NCI-H446 (cell line): ENCODE data around the gene FGF22.
"Not testable (repeated sequence)": the region's sequence is repeated elsewhere in the genome, so short reads cannot be mapped to it uniquely, and the experiment has no call there.

Experiments
- DNase-seq, 2 experiments: peaks; one replicate each; lab custom pipeline; 2025; lab: John Stamatoyannopoulos, UW

FGF22 gene

GRCh38 chr19:639253-640160, at the start of gene FGF22:
FGF22 (plus strand) TSS chr19:639879; CDS start chr19:639926, 47 bp downstream.
- DNase-seq, result peak; percentile 81 to 95

- DNase-seq, result peak in 1 of 2 experiments; percentile 56
Measured at GRCh38 chr19:590396-590745, 49.3 kb upstream of the FGF22 start.

- no peak for DNase-seq
Measured at GRCh38 chr19:590750-591098, 49.0 kb upstream of the FGF22 start.

- no peak for DNase-seq
Measured at GRCh38 chr19:591099-591958, 48.4 kb upstream of the FGF22 start.

DNA sequence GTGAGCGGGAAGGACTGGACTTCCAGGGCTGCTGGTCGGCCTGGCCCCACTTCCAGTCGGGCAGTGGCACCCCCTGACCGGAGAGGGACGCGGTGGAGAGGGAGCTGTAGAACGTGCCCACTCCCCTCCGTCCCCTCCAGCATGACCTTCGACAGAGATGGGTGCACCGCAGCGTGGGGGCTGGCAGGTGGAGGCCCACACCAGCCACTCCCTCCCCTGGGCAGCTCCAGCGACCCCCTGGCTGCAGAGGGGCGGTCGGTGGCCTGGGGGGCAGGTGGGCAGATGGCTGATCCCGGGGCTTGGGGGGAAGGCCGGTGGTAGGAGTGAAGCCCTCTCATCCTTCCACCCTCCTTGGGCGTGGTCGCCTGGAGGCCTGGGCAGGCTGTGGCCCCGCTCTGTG, 47.6 kb upstream of the FGF22 start:
- DNase-seq, result no peak

- DNase-seq, result no peak
Measured at GRCh38 chr19:593055-593454, 46.6 kb upstream of the FGF22 start.

DNA sequence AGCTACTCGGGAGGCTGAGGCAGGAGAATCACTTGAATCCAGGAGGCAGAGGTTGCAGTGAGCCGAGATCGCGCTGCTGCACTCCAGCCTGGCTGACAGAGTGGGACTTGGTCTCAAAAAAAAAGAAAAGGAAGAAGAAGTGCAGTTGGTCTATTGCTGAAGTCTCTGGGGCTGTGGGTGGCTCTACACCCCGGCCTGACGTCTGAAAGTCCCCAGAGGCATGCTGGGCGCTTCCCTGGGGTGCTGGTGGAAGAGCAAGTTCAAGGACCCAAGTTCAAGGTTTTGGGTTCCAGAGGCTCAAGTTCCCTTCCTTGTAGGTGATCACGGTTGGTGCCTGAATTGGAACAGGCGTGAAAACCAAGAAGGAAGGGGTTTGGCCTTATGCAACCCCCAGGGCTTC, 46.2 kb upstream of the FGF22 start:
- no peak for DNase-seq

- DNase-seq, result no peak
Measured at GRCh38 chr19:594265-594870, 45.3 kb upstream of the FGF22 start.

GRCh38 chr19:595326-596262, 44.1 kb upstream of the FGF22 start:
- DNase-seq, result no peak

- DNase-seq, result no peak
Measured at GRCh38 chr19:596263-596655, 43.4 kb upstream of the FGF22 start.

DNA sequence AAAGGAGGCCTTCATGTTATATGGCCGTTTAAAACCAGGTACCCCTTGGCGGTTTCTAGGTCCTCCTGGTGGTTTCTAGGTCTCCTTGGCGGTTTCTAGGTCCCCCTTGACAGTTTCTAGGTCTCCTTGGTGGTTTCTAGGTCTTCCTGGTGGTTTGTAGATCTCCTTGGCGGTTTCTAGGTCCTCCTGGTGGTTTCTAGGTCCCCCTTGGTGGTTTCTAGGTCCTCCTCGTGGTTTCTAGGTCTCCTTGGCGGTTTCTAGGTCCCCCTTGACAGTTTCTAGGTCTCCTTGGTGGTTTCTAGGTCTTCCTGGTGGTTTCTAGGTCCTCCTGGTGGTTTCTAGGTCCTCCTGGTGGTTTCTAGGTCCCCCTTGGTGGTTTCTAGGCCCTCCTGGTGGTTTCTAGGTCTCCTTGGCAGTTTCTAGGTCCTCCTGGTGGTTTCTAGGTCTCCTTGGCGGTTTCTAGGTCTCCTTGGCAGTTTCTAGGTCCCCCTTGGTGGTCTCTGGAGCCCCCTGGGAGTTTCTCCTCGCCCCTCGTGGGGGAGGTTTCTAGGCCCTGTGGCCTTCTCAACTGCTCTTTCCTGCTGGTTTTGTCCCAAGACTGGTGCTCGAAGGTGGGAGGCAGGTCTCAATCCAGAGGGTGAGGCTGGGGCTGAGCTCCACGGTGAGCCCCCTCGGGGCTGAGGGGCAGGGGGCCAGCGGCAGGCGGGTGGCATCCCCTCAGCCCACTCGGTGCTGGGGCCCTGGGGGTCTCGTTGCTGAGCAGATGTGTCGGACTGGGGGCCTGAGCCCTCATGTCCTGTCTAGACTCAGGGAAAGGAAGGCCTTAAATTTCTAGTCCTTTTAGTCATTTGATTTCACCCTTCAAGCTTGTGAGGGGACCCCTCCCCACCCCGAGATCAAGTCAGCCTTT, 42.0 kb upstream of the FGF22 start:
- DNase-seq, result no peak

DNA sequence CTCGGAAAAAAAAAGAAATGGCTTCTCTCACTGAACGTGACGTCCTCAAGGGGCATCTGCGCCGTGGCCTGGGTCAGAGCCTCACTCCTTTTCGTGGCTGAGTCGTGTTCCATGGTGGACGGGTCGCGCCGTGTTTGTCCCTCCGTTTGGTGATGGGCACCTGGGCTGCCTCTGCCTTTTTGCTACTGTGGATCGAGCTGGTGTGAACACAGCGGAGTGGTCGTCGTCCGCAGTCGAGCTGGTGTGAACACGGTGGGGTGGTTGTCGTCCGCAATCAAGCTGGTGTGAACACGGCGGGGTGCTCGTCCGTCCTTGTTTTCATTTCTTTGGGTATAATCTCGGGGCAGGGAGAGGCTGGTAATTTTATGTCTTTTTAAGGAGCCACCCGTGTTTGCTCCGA, 38.4 kb upstream of the FGF22 start:
- no peak for DNase-seq

DNA sequence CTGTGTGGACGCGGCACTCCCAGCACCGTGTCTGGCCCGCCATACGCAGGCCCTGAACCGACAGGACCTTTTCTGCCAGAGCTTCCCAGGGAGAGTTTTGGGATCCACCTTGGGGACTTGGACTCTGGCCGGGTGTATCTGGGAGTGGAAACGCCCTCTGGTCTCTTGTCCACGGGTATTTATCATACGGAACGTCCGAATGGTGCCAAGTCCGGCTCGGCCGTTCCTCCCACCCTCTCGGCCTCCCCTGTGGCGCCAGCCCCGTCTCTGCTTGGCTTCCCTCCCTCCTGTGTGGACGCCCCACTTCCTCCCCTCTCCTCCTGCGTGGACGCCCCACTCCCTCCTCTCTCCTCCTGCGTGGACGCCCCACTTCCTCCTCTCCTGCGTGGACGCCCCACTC, 37.9 kb upstream of the FGF22 start:
- DNase-seq, result no peak

GRCh38 chr19:602391-603301, 37.0 kb upstream of the FGF22 start:
- no peak for DNase-seq

DNA sequence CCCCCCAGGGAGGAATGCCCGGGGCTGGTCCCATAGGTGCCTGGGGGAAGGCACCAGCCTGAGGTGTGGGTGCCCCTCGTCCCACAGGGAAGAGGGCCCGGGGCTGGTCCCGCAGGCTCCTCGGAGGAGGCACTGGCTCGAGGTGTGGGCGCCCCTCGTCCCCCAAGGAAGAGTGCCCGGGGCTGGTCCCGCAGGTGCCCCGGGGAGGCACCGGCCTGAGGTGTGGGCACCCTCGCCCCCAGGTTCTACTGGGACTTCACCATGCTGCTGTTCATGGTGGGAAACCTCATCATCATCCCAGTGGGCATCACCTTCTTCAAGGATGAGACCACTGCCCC, 36.4 kb upstream of the FGF22 start:
- not testable (repeated sequence) for DNase-seq

DNA sequence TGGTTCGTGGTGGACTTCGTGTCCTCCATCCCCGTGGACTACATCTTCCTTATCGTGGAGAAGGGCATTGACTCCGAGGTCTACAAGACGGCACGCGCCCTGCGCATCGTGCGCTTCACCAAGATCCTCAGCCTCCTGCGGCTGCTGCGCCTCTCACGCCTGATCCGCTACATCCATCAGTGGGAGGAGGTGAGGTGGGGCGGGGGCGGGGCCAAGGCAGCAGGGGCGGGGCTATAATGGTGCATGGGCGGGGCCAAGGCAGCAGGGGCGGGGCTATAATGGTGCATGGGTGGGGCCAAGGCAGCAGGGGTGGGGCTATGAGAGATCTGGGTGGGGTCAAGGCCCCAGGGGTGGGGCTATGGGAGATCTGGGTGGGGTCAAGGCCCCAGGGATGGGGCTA, 35.9 kb upstream of the FGF22 start:
- not testable (repeated sequence) for DNase-seq

- DNase-seq, result no peak
Measured at GRCh38 chr19:604355-604754, 35.3 kb upstream of the FGF22 start.

DNA sequence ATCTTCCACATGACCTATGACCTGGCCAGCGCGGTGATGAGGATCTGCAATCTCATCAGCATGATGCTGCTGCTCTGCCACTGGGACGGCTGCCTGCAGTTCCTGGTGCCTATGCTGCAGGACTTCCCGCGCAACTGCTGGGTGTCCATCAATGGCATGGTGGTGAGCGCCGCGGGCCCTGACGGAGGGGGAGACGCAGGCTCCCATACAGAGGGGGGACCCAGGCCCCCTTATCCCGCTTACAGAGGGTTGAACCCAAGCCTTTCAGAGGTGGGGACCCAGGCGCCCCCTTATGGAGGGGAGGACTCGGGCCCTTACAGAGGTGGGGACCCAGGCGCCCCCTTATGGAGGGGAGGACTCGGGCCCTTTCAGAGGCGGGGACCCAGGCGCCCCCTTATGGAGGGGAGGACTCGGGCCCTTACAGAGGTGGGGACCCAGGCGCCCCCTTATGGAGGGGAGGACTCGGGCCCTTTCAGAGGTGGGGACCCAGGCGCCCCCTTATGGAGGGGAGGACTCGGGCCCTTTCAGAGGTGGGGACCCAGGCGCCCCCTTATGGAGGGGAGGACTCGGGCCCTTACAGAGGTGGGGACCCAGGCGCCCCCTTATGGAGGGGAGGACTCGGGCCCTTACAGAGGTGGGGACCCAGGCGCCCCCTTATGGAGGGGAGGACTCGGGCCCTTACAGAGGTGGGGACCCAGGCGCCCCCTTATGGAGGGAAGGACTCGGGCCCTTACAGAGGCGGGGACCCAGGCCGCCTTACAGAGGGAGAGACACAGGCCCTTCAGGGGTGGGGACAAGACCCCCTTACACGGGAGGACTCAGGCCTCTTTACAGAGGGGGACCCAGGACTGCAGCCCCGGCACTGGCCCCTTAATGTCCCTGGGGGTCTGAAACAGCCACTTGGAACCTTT, 34.4 kb upstream of the FGF22 start:
- not testable (repeated sequence) for DNase-seq
